SH-SY5Y (cell line): Measurements from ENCODE around the gene RAN.

ENCODE experiments used
- GATA2 ChIP-seq: IDR thresholded peaks from 2 replicates; pipeline ENCODE4 v1.6.1; 2011; ENCODE audit warnings: mild to moderate bottlenecking, low read depth, low read length
- GATA3 ChIP-seq: IDR thresholded peaks from 2 replicates; pipeline ENCODE4 v1.6.1; 2011; ENCODE audit warnings: low read depth, mild to moderate bottlenecking, low read length, moderate library complexity

The RAN gene

GRCh38 chr12:130838951-130839769 is 32.7 kb upstream of the RAN start, which contains the start of gene STX2:
STX2 (minus strand) TSS chr12:130839250; CDS start chr12:130839099, 151 bp downstream.
- TF ChIP-seq GATA3 (no peak), GATA2 (no peak)

- TF ChIP-seq GATA2 (no peak), GATA3 (no peak)
Observed at GRCh38 chr12:130839770-130840404, 32.0 kb upstream of the RAN start.

GRCh38 chr12:130846369-130846768 is 25.5 kb upstream of the RAN start:
- TF ChIP-seq GATA3 (no peak), GATA2 (no peak)

- TF ChIP-seq GATA2 (no peak), GATA3 (no peak)
Observed at GRCh38 chr12:130847112-130847511, 24.8 kb upstream of the RAN start.

- TF ChIP-seq GATA3 (no peak), GATA2 (no peak)
Observed at GRCh38 chr12:130849561-130850417, 22.1 kb upstream of the RAN start.

- TF ChIP-seq GATA2 = no peak
- no peak for TF ChIP-seq GATA3
Observed at GRCh38 chr12:130850418-130851021, 21.3 kb upstream of the RAN start.

GRCh38 chr12:130856088-130856487 is 15.8 kb upstream of the RAN start:
- TF ChIP-seq GATA2 (no peak), GATA3 (no peak)

GRCh38 chr12:130858084-130858483 is 13.8 kb upstream of the RAN start:
- TF ChIP-seq GATA3 = no peak
- TF ChIP-seq GATA2 = no peak

GRCh38 chr12:130859161-130859560 is 12.7 kb upstream of the RAN start:
- no peak for TF ChIP-seq GATA2
- no peak for TF ChIP-seq GATA3

- TF ChIP-seq GATA2 = no peak
- TF ChIP-seq GATA3 = no peak
Observed at GRCh38 chr12:130860311-130860710, 11.6 kb upstream of the RAN start.

- TF ChIP-seq GATA3 (no peak), GATA2 (no peak)
Observed at GRCh38 chr12:130862161-130862560, 9.7 kb upstream of the RAN start.

- no peak for TF ChIP-seq GATA3
Observed at GRCh38 chr12:130863298-130863697, 8.6 kb upstream of the RAN start.

- TF ChIP-seq GATA2 (no peak), GATA3 (no peak)
Observed at GRCh38 chr12:130868412-130868811, 3.5 kb upstream of the RAN start.
